WTC11 (cell line): ENCODE data around the gene SCNN1A. TPM values are rescaled to one million over a fixed set of nuclear protein-coding genes. Genes with fewer than 3 reads are reported as not detected.

Source experiments
- CREM ChIP-seq: sonication (generic); formaldehyde crosslinking; IDR thresholded peaks from 2 replicates; pipeline ENCODE4 v1.8.1; 2022; ENCODE audit warnings: mild to moderate bottlenecking, missing genetic modification reagents, moderate library complexity
- ELF4 ChIP-seq: sonication (generic); formaldehyde crosslinking; IDR thresholded peaks from 2 replicates; pipeline ENCODE4 v1.8.1; 2022; ENCODE audit warnings: low read depth, mild to moderate bottlenecking, moderate library complexity, missing genetic modification reagents
- FOXP4 ChIP-seq: sonication (generic); formaldehyde crosslinking; IDR thresholded peaks from 2 replicates; pipeline ENCODE4 v1.8.0; 2022; ENCODE audit warnings: mild to moderate bottlenecking, missing genetic modification reagents
- GRHL2 ChIP-seq: fragments of 250-450 bp; sonication (Bioruptor Pico); IDR thresholded peaks from 2 replicates; pipeline ENCODE4 v1.8.0; 2022; ENCODE audit warnings: mild to moderate bottlenecking, moderate library complexity; ENCODE audit not compliant: insufficient replicate concordance, severe bottlenecking
- MYBL2 ChIP-seq: sonication (generic); formaldehyde crosslinking; IDR thresholded peaks from 2 replicates; pipeline ENCODE4 v1.8.1; 2023; ENCODE audit warnings: mild to moderate bottlenecking, moderate library complexity, missing genetic modification reagents
- NFE2L1 ChIP-seq: sonication (generic); formaldehyde crosslinking; IDR thresholded peaks from 2 replicates; pipeline ENCODE4 v1.8.1; 2023; ENCODE audit warnings: missing genetic modification reagents
- SMAD3 ChIP-seq: sonication (generic); formaldehyde crosslinking; IDR thresholded peaks from 2 replicates; pipeline ENCODE4 v1.8.0; 2022; ENCODE audit warnings: missing genetic modification reagents, mild to moderate bottlenecking, borderline replicate concordance
- ZNF423 ChIP-seq: fragments of 250-450 bp; sonication (Bioruptor Pico); IDR thresholded peaks from 2 replicates; pipeline ENCODE4 v2.1.2; 2022; ENCODE audit warnings: mild to moderate bottlenecking, moderate library complexity
- ZNF425 ChIP-seq: fragments of 250-450 bp; sonication (Bioruptor Pico); conservative IDR thresholded peaks from 2 replicates; pipeline ENCODE4 v1.9.0; 2021; ENCODE audit warnings: mild to moderate bottlenecking
- ZNF512 ChIP-seq: sonication (generic); formaldehyde crosslinking; IDR thresholded peaks from 2 replicates; pipeline ENCODE4 v1.8.1; 2022; ENCODE audit warnings: missing genetic modification reagents, borderline replicate concordance
- ZNF671 ChIP-seq: fragments of 250-450 bp; sonication (Bioruptor Pico); IDR thresholded peaks from 2 replicates; pipeline ENCODE4 v1.8.0; 2021; ENCODE audit warnings: mild to moderate bottlenecking
- total RNA-seq: library from RNA; stranded (reverse); gene quantifications from 3 replicates; pipeline ENCODE4 v1.2.3, GENCODE V29; 2021
- TF ChIP-seq, protein P1 (sequence below): fragments of 250-450 bp; sonication (Bioruptor Pico); IDR thresholded peaks from 2 replicates; pipeline ENCODE4 v1.9.0; 2021; ENCODE audit warnings: mild to moderate bottlenecking, borderline replicate concordance
- TF ChIP-seq, protein P2 (sequence below): sonication (generic); formaldehyde crosslinking; IDR thresholded peaks from 2 replicates; pipeline ENCODE4 v1.8.1; 2023; ENCODE audit warnings: mild to moderate bottlenecking, missing genetic modification reagents
- TF ChIP-seq, protein P3 (sequence below): fragments of 250-450 bp; sonication (Bioruptor Pico); IDR thresholded peaks from 2 replicates; pipeline ENCODE4 v1.9.0; 2021; ENCODE audit warnings: moderate library complexity, mild to moderate bottlenecking, inconsistent platforms, borderline replicate concordance

SCNN1A gene
- total RNA-seq, 1 experiment from 2014 or later: 100 TPM

- TF ChIP-seq, protein P1, sequence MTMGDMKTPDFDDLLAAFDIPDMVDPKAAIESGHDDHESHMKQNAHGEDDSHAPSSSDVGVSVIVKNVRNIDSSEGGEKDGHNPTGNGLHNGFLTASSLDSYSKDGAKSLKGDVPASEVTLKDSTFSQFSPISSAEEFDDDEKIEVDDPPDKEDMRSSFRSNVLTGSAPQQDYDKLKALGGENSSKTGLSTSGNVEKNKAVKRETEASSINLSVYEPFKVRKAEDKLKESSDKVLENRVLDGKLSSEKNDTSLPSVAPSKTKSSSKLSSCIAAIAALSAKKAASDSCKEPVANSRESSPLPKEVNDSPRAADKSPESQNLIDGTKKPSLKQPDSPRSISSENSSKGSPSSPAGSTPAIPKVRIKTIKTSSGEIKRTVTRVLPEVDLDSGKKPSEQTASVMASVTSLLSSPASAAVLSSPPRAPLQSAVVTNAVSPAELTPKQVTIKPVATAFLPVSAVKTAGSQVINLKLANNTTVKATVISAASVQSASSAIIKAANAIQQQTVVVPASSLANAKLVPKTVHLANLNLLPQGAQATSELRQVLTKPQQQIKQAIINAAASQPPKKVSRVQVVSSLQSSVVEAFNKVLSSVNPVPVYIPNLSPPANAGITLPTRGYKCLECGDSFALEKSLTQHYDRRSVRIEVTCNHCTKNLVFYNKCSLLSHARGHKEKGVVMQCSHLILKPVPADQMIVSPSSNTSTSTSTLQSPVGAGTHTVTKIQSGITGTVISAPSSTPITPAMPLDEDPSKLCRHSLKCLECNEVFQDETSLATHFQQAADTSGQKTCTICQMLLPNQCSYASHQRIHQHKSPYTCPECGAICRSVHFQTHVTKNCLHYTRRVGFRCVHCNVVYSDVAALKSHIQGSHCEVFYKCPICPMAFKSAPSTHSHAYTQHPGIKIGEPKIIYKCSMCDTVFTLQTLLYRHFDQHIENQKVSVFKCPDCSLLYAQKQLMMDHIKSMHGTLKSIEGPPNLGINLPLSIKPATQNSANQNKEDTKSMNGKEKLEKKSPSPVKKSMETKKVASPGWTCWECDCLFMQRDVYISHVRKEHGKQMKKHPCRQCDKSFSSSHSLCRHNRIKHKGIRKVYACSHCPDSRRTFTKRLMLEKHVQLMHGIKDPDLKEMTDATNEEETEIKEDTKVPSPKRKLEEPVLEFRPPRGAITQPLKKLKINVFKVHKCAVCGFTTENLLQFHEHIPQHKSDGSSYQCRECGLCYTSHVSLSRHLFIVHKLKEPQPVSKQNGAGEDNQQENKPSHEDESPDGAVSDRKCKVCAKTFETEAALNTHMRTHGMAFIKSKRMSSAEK: no peak
- TF ChIP-seq NFE2L1 (CRISPR knock-in tag) (peak; percentile 87), ZNF671 (CRISPR knock-in tag) (no peak), MYBL2 (peak; percentile 78), FOXP4 (CRISPR knock-in tag) (peak; percentile 86), ELF4 (no peak), CREM (CRISPR knock-in tag) (no peak), SMAD3 (CRISPR knock-in tag) (no peak), ZNF423 (CRISPR knock-in tag) (peak; percentile 87), GRHL2 (CRISPR knock-in tag) (no peak), ZNF425 (CRISPR knock-in tag) (no peak), ZNF512 (CRISPR knock-in tag) (no peak)
- TF ChIP-seq, protein P2, sequence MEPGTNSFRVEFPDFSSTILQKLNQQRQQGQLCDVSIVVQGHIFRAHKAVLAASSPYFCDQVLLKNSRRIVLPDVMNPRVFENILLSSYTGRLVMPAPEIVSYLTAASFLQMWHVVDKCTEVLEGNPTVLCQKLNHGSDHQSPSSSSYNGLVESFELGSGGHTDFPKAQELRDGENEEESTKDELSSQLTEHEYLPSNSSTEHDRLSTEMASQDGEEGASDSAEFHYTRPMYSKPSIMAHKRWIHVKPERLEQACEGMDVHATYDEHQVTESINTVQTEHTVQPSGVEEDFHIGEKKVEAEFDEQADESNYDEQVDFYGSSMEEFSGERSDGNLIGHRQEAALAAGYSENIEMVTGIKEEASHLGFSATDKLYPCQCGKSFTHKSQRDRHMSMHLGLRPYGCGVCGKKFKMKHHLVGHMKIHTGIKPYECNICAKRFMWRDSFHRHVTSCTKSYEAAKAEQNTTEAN (CRISPR knock-in tag): 0 out of 2 replicates have a peak, but pooled peaks have one; percentile 49
- TF ChIP-seq, protein P3, sequence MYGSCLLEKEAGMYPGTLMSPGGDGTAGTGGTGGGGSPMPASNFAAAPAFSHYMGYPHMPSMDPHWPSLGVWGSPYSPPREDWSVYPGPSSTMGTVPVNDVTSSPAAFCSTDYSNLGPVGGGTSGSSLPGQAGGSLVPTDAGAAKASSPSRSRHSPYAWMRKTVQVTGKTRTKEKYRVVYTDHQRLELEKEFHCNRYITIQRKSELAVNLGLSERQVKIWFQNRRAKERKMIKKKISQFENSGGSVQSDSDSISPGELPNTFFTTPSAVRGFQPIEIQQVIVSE (CRISPR knock-in tag): no peak
These were observed at the start of gene SCNN1A (continued) for GRCh38 chr12:6375269-6376078.
